T-cell (primary cell): ENCODE measurements around the gene SH3RF3. TPM values are rescaled to one million over a fixed set of nuclear protein-coding genes. Genes with fewer than 3 reads are reported as not detected.

Experiments
- ATAC-seq, 4 experiments: fragments of 200-7000 bp in 3 of 4; fragments of 150-1000 bp in 1 of 4; cut with Tn5 transposase; replicated peaks in 1 of 4; 1 replicate in 3 of 4; 2 replicates in 1 of 4; pipeline ENCODE4 v1.10.0; 2021; ENCODE audit warnings: moderate library complexity in 3 of 4, mild to moderate bottlenecking in 2 of 4, moderate number of reproducible peaks in 1 of 4
- CTCF ChIA-PET, 2 donors: fragments of 300-600 bp; sonication (Branson Sonifier 250); formaldehyde crosslinking; loops; one replicate each; lab custom pipeline; 2022; ENCODE audit warnings: antibody characterized with exemption in 2 of 2; lab: Charles Lee
- POLR2A ChIA-PET, 2 donors: fragments of 300-600 bp; sonication (Branson Sonifier 250); formaldehyde crosslinking; loops; one replicate each; lab custom pipeline; 2022; ENCODE audit warnings: antibody characterized with exemption in 2 of 2; lab: Charles Lee
- DNase-seq, 35 experiments: peaks; one replicate each; pipeline versions ENCODE4 v3.0.0 to v3.0.0-alpha.2; 2013 to 2023
- H3K27ac ChIP-seq: one replicate; pipeline ENCODE4 v1.5.1; 2013; ENCODE audit warnings: low read length
- H3K27me3 ChIP-seq, 2 experiments: replicated peaks in 1 of 2; 1 replicate in 1 of 2; 2 replicates in 1 of 2; pipeline versions ENCODE4 v1.6.1 to v1.7.0; 2013; ENCODE audit warnings: low read length in 1 of 2, mixed read lengths in 1 of 2; ENCODE audit not compliant: control insufficient read depth in 2 of 2, insufficient read depth in 2 of 2; ENCODE audit errors: extremely low read depth in 1 of 2
- H3K36me3 ChIP-seq, 2 donors: 1 replicate in 1 of 2; 2 replicates in 1 of 2; pipeline versions ENCODE4 v1.6.1 to v1.7.0; 2013; ENCODE audit warnings: low read length in 1 of 2; ENCODE audit not compliant: control insufficient read depth in 2 of 2, insufficient read depth in 1 of 2; ENCODE audit errors: extremely low read depth in 1 of 2
- H3K4me1 ChIP-seq, 2 experiments: 1 replicate in 1 of 2; 2 replicates in 1 of 2; pipeline versions ENCODE4 v1.6.1 to v1.7.0; 2013; ENCODE audit warnings: low read length in 2 of 2, mixed read lengths in 1 of 2; ENCODE audit not compliant: insufficient read depth in 2 of 2, control insufficient read depth in 1 of 2; ENCODE audit errors: extremely low read depth in 1 of 2
- H3K4me3 ChIP-seq, 2 donors: 1 replicate in 1 of 2; 2 replicates in 1 of 2; pipeline versions ENCODE4 v1.5.1 to v1.7.0; 2013; ENCODE audit warnings: mild to moderate bottlenecking in 2 of 2, low read length in 1 of 2, moderate library complexity in 1 of 2; ENCODE audit not compliant: control insufficient read depth in 1 of 2; ENCODE audit errors: extremely low read depth in 1 of 2
- H3K9me3 ChIP-seq: 2 replicates; pipeline ENCODE4 v1.7.0; 2013
- H3K27ac Mint-ChIP-seq, 2 donors: one replicate each; pipeline ENCODE4 v1.8.0; 2020 to 2021; ENCODE audit warnings: mild to moderate bottlenecking in 2 of 2, mixed read lengths in 2 of 2
- H3K27me3 Mint-ChIP-seq, 2 donors: one replicate each; pipeline ENCODE4 v1.8.0; 2021 to 2022; ENCODE audit warnings: mixed read lengths in 2 of 2
- H3K36me3 Mint-ChIP-seq: one replicate; pipeline ENCODE4 v1.8.0; 2021; ENCODE audit warnings: mixed read lengths
- H3K4me1 Mint-ChIP-seq, 3 donors: one replicate each; pipeline ENCODE4 v1.8.0; 2020 to 2022; ENCODE audit warnings: mixed read lengths in 3 of 3, mild to moderate bottlenecking in 1 of 3
- H3K4me3 Mint-ChIP-seq, 3 donors: one replicate each; pipeline ENCODE4 v1.8.0; 2020 to 2022; ENCODE audit warnings: mild to moderate bottlenecking in 3 of 3, mixed read lengths in 3 of 3, moderate library complexity in 3 of 3
- H3K9me3 Mint-ChIP-seq, 3 donors: one replicate each; pipeline ENCODE4 v1.8.0; 2020 to 2022; ENCODE audit warnings: mixed read lengths in 3 of 3
- WGBS: methylation state at CpG from one replicate; pipeline ENCODE4 v1.1.5; 2013; ENCODE audit warnings: missing lambda C conversion rate; ENCODE audit not compliant: insufficient coverage; 5-methylcytosine and 5-hydroxymethylcytosine counted together
- total RNA-seq, 35 experiments: library from RNA in 6 of 35; stranded (reverse) in 6 of 35; fragments of 120-200 nt in 1 of 35; gene quantifications; one replicate each; pipeline versions ENCODE4 v1.2.1 to v1.2.4 and lab custom pipeline; 2013 to 2026

SH3RF3 gene
- total RNA-seq, 5 donors from 2014 or later (not counting 1 experiment from before 2014, with no cell fraction given): 1.8 to 4.6 (median 3.6) TPM

- Mint-ChIP-seq H3K27me3 (no peaks in the 10 kb centered on the region), H3K36me3 (no peaks in the 10 kb centered on the region), H3K4me1 (peaks cover 0 to 8% (median 8%) of the 10 kb centered on the region in 3 donors), H3K9me3 (no peaks in the 10 kb centered on the region), H3K4me3 (no peak overlapping the region), H3K27ac (no peak overlapping the region)
- 85% methylated on average over 6 of the region's 7 CpGs for WGBS
- Histone ChIP-seq H3K27me3 (peaks cover 0 to 16% of the 10 kb centered on the region in 2 experiments), H3K4me1 (no peaks in the 10 kb centered on the region), H3K9me3 (no peaks in the 10 kb centered on the region), H3K27ac (no peak overlapping the region), H3K36me3 (no peaks in the 10 kb centered on the region), H3K4me3 (no peak overlapping the region)
- DNase-seq: no peak
- ChIA-PET CTCF (no interaction called here), POLR2A (no interaction called here)
- ATAC-seq: no peak
Measured at GRCh38 chr2:109268916-109269315, 139.9 kb downstream of the SH3RF3 start.

- Histone ChIP-seq H3K4me1 (no peaks in the 10 kb centered on the region), H3K9me3 (no peaks in the 10 kb centered on the region), H3K36me3 (no peaks in the 10 kb centered on the region), H3K4me3 (no peak overlapping the region), H3K27ac (no peak overlapping the region), H3K27me3 (peaks cover 0 to 16% of the 10 kb centered on the region in 2 experiments)
- Mint-ChIP-seq H3K9me3 (no peaks in the 10 kb centered on the region), H3K4me3 (no peak overlapping the region), H3K27me3 (no peaks in the 10 kb centered on the region), H3K36me3 (no peaks in the 10 kb centered on the region), H3K27ac (no peak overlapping the region), H3K4me1 (peaks cover 0 to 14% (median 11%) of the 10 kb centered on the region in 3 donors)
- CTCF ChIA-PET: no interaction called here
- POLR2A ChIA-PET: no interaction called here
- 78% methylated on average over 5 of the region's 11 CpGs for WGBS
- no peak for ATAC-seq
- DNase-seq: no peak
Measured at GRCh38 chr2:109269706-109270504, 140.9 kb downstream of the SH3RF3 start.

GRCh38 chr2:109270505-109271312 lies 141.7 kb downstream of the SH3RF3 start:
- H3K27ac Mint-ChIP-seq: no peak overlapping the region
- ATAC-seq: no peak

GRCh38 chr2:109271920-109272319 lies 142.9 kb downstream of the SH3RF3 start:
- no peak overlapping the region for H3K27ac ChIP-seq
- peaks cover 0 to 12% of the 10 kb centered on the region in 2 experiments for H3K27me3 ChIP-seq
- ChIA-PET POLR2A (no interaction called here), CTCF (no interaction called here)
- no peak overlapping the region for H3K27ac Mint-ChIP-seq
- DNase-seq (no peak), ATAC-seq (no peak)
- H3K36me3 ChIP-seq: no peaks in the 10 kb centered on the region
- H3K36me3 Mint-ChIP-seq: no peaks in the 10 kb centered on the region
- no peaks in the 10 kb centered on the region for H3K9me3 ChIP-seq
- H3K4me1 ChIP-seq: no peaks in the 10 kb centered on the region
- no peak overlapping the region for H3K4me3 ChIP-seq
- H3K27me3 Mint-ChIP-seq: no peaks in the 10 kb centered on the region
- H3K9me3 Mint-ChIP-seq: no peaks in the 10 kb centered on the region
- H3K4me1 Mint-ChIP-seq: peaks cover 0 to 18% (median 15%) of the 10 kb centered on the region in 3 donors
- H3K4me3 Mint-ChIP-seq: no peak overlapping the region
- 80% methylated on average over 2 of the region's 3 CpGs for WGBS

More at GRCh38 chr2:109270505-109271312, 141.7 kb downstream of the SH3RF3 start:
- Histone ChIP-seq H3K4me3 (no peak overlapping the region), H3K27me3 (peaks cover 0 to 16% of the 10 kb centered on the region in 2 experiments), H3K27ac (no peak overlapping the region), H3K4me1 (no peaks in the 10 kb centered on the region), H3K36me3 (no peaks in the 10 kb centered on the region), H3K9me3 (no peaks in the 10 kb centered on the region)
- H3K36me3 Mint-ChIP-seq: no peaks in the 10 kb centered on the region
- no peaks in the 10 kb centered on the region for H3K27me3 Mint-ChIP-seq
- no peaks in the 10 kb centered on the region for H3K9me3 Mint-ChIP-seq
- 96% methylated on average over 4 of the region's 16 CpGs for WGBS
- H3K4me1 Mint-ChIP-seq: peaks cover 0 to 18% (median 16%) of the 10 kb centered on the region in 3 donors
- ChIA-PET POLR2A (no interaction called here), CTCF (no interaction called here)
- no peak overlapping the region for H3K4me3 Mint-ChIP-seq
- no peak for DNase-seq

- ChIA-PET CTCF (interaction anchor here in 1 of 2 donors (0.6 kb wide), 1 partner anchor 407 kb away, joined by 3 read pairs; no protein-coding TSS in a partner anchor), POLR2A (no interaction called here)
- no peak overlapping the region for H3K27ac ChIP-seq
- Mint-ChIP-seq H3K9me3 (no peaks in the 10 kb centered on the region), H3K27ac (no peak overlapping the region), H3K4me1 (peaks cover 0 to 18% (median 14%) of the 10 kb centered on the region in 3 donors), H3K36me3 (no peaks in the 10 kb centered on the region), H3K27me3 (no peaks in the 10 kb centered on the region), H3K4me3 (no peak overlapping the region)
- H3K36me3 ChIP-seq: no peaks in the 10 kb centered on the region
- WGBS: 92% methylated on average over 4 of the region's 15 CpGs
- H3K4me1 ChIP-seq: no peaks in the 10 kb centered on the region
- DNase-seq: no peak
- peaks cover 0 to 12% of the 10 kb centered on the region in 2 experiments for H3K27me3 ChIP-seq
- H3K9me3 ChIP-seq: no peaks in the 10 kb centered on the region
- no peak overlapping the region for H3K4me3 ChIP-seq
- ATAC-seq: no peak
Measured at GRCh38 chr2:109272461-109272860, 143.5 kb downstream of the SH3RF3 start.

GRCh38 chr2:109275120-109276012 lies 146.4 kb downstream of the SH3RF3 start:
- H3K27ac Mint-ChIP-seq: no peak overlapping the region
- no peaks in the 10 kb centered on the region for H3K36me3 ChIP-seq
- no peaks in the 10 kb centered on the region for H3K4me1 ChIP-seq
- H3K27ac ChIP-seq: no peak overlapping the region
- no peak for DNase-seq
- H3K9me3 Mint-ChIP-seq: no peaks in the 10 kb centered on the region
- H3K9me3 ChIP-seq: no peaks in the 10 kb centered on the region
- no peak for ATAC-seq
- no peak overlapping the region for H3K4me3 ChIP-seq
- H3K4me3 Mint-ChIP-seq: no peak overlapping the region
- peaks cover 0 to 11% of the 10 kb centered on the region in 2 experiments for H3K27me3 ChIP-seq
- ChIA-PET POLR2A (no interaction called here), CTCF (no interaction called here)
- 84% methylated on average over 13 of the region's 26 CpGs for WGBS
- H3K4me1 Mint-ChIP-seq: peaks cover 0 to 18% (median 14%) of the 10 kb centered on the region in 3 donors
- H3K27me3 Mint-ChIP-seq: no peaks in the 10 kb centered on the region
- no peaks in the 10 kb centered on the region for H3K36me3 Mint-ChIP-seq
